Measurements from ENCODE around the gene SP6. TPM values are rescaled to one million over a fixed set of nuclear protein-coding genes. Genes with fewer than 3 reads are reported as not detected.

The SP6 gene
- total RNA-seq, 1 donor, result 0.21 TPM

DNA sequence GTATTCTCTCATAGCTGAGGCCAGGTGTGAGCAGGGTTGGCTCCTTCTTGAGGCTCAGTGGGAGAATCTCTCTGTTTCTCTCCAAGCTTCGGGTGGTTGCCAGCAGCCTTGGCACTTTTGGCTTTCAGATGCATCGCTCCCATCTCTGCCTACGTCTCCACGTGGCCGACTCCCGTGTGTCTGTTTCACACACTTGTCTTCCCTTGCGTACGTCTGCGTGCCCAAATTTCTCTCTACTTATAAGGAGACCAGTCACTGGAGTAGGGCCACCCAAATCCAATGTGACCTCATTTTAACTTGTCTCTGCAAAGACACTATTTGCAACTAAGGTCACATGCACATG lies 44.1 kb downstream of the SP6 start:
- Histone ChIP-seq H3K9me3 (ENCODE audit: low read depth, low read length) (no peaks in the 10 kb centered on the region), H3K4me1 (ENCODE audit: insufficient read depth, low read length) (no peaks in the 10 kb centered on the region), H3K4me3 (ENCODE audit: low read length) (no peak overlapping the region), H3K27me3 (ENCODE audit: insufficient read depth, low read length) (no peaks in the 10 kb centered on the region)

- Histone ChIP-seq H3K9me3 (ENCODE audit: low read depth, low read length) (no peaks in the 10 kb centered on the region), H3K4me1 (ENCODE audit: insufficient read depth, low read length) (no peaks in the 10 kb centered on the region), H3K27me3 (ENCODE audit: insufficient read depth, low read length) (no peaks in the 10 kb centered on the region), H3K4me3 (ENCODE audit: low read length) (no peak overlapping the region)
Observed at GRCh38 chr17:47806026-47806912, 44.7 kb downstream of the SP6 start.

DNA sequence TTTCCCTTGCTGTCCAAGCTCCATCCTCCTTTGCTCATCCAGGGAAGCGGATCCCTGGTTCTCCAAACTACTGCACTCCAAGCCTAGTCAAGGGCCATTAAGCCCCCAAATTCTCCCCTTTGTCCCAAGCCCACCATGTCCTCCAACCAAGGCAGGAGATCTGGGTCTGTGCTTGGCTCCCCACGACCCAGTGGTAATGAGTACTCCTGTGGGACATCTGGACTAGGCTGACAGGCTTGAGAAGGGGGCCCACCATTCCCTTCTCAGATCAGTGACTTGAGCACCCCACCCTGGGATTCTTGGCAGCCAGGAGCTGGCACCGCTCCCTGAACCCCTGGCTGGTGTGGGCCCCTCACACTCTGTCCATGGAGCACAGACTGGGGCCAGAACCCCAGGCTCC lies 46.5 kb downstream of the SP6 start:
- no peaks in the 10 kb centered on the region for H3K4me1 ChIP-seq (ENCODE audit: insufficient read depth, low read length)
- no peaks in the 10 kb centered on the region for H3K27me3 ChIP-seq (ENCODE audit: insufficient read depth, low read length)
- H3K9me3 ChIP-seq (ENCODE audit: low read depth, low read length), result no peaks in the 10 kb centered on the region
- no peak overlapping the region for H3K4me3 ChIP-seq (ENCODE audit: low read length)

DNA sequence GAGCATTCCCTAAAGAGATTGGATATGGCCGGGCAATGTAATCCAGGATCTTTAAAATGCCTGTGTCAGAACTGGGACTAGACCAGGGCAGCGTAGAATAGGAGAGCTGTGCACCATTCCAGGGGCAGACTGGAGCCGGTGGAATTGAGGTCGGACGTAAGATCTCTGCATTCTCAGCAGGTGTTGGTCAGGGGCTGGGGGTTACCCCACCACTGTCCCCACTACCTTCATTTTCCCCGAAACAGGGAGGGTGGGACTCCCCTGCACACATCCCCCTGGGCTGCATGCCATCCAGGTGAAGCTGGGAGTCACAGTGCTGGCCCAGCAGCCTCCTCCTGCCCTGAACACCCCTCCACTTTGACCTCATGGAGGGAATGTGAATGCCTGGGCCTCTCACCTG lies 47.2 kb downstream of the SP6 start:
- Histone ChIP-seq H3K4me1 (ENCODE audit: insufficient read depth, low read length) (no peaks in the 10 kb centered on the region), H3K9me3 (ENCODE audit: low read depth, low read length) (no peaks in the 10 kb centered on the region), H3K27me3 (ENCODE audit: insufficient read depth, low read length) (no peaks in the 10 kb centered on the region), H3K4me3 (ENCODE audit: low read length) (no peak overlapping the region)

DNA sequence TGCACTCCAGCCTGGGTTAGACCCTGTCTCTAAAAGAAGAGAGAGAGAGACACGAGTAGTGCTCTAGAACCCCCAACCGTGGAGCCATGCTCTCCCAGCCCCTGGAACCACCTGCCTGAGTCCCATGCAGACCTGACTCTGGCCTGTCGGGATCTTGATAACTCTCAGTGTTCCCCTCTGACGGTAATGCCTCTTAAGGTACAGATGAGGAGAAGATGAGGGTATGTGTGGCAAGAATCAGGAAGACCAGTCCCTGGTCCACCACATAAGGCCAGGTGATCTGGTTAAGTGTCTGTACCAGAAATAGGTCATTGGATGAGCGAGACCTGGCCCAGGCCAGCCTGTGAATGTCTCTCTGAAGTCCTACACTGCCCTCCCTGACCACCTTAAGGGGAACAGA lies 47.8 kb downstream of the SP6 start:
- no peak overlapping the region for H3K4me3 ChIP-seq (ENCODE audit: low read length)
- no peaks in the 10 kb centered on the region for H3K9me3 ChIP-seq (ENCODE audit: low read depth, low read length)
- no peaks in the 10 kb centered on the region for H3K27me3 ChIP-seq (ENCODE audit: insufficient read depth, low read length)
- H3K4me1 ChIP-seq (ENCODE audit: insufficient read depth, low read length), result no peaks in the 10 kb centered on the region

- H3K4me1 ChIP-seq (ENCODE audit: insufficient read depth, low read length), result no peaks in the 10 kb centered on the region
- no peaks in the 10 kb centered on the region for H3K27me3 ChIP-seq (ENCODE audit: insufficient read depth, low read length)
- H3K9me3 ChIP-seq (ENCODE audit: low read depth, low read length), result no peaks in the 10 kb centered on the region
- no peak overlapping the region for H3K4me3 ChIP-seq (ENCODE audit: low read length)
Observed at GRCh38 chr17:47802341-47803022, 48.5 kb downstream of the SP6 start.

- Histone ChIP-seq H3K9me3 (ENCODE audit: low read depth, low read length) (no peaks in the 10 kb centered on the region), H3K4me1 (ENCODE audit: insufficient read depth, low read length) (no peaks in the 10 kb centered on the region), H3K27me3 (ENCODE audit: insufficient read depth, low read length) (no peaks in the 10 kb centered on the region), H3K4me3 (ENCODE audit: low read length) (no peak overlapping the region)
Observed at GRCh38 chr17:47801906-47802305, 49.1 kb downstream of the SP6 start.

GRCh38 chr17:47801176-47801765 lies 49.7 kb downstream of the SP6 start:
- no peaks in the 10 kb centered on the region for H3K27me3 ChIP-seq (ENCODE audit: insufficient read depth, low read length)
- no peaks in the 10 kb centered on the region for H3K9me3 ChIP-seq (ENCODE audit: low read depth, low read length)
- H3K4me1 ChIP-seq (ENCODE audit: insufficient read depth, low read length), result no peaks in the 10 kb centered on the region
- no peak overlapping the region for H3K4me3 ChIP-seq (ENCODE audit: low read length)

GRCh38 chr17:47800686-47801085 lies 50.3 kb downstream of the SP6 start:
- H3K27me3 ChIP-seq (ENCODE audit: insufficient read depth, low read length), result no peaks in the 10 kb centered on the region
- H3K4me3 ChIP-seq (ENCODE audit: low read length), result no peak overlapping the region
- no peaks in the 10 kb centered on the region for H3K9me3 ChIP-seq (ENCODE audit: low read depth, low read length)
- H3K4me1 ChIP-seq (ENCODE audit: insufficient read depth, low read length), result no peaks in the 10 kb centered on the region

- H3K27me3 ChIP-seq (ENCODE audit: insufficient read depth, low read length), result peaks cover 17% of the 10 kb centered on the region
- H3K9me3 ChIP-seq (ENCODE audit: low read depth, low read length), result no peaks in the 10 kb centered on the region
- no peaks in the 10 kb centered on the region for H3K4me1 ChIP-seq (ENCODE audit: insufficient read depth, low read length)
- no peak overlapping the region for H3K4me3 ChIP-seq (ENCODE audit: low read length)
Observed at GRCh38 chr17:47797797-47798196, 53.2 kb downstream of the SP6 start.

Other genes with a start within 250 kb of the SP6 start
- 161 TPM for gene KPNB1, start 201.2 kb downstream of the SP6 start, total RNA-seq
- gene TBKBP1, start 157.0 kb downstream of the SP6 start, total RNA-seq, result 4.7 TPM
- 15.7 TPM for gene TBX21, start 117.9 kb downstream of the SP6 start, total RNA-seq
- 8.5 TPM for gene OSBPL7, start 29.4 kb downstream of the SP6 start, total RNA-seq
- 35.2 TPM for gene MRPL10, start 19.6 kb downstream of the SP6 start, total RNA-seq
- not detected for gene LRRC46, start 19.5 kb downstream of the SP6 start, total RNA-seq
- gene SCRN2, start 9.9 kb downstream of the SP6 start, total RNA-seq, result 11.2 TPM
- gene SP2, start 45.1 kb upstream of the SP6 start, total RNA-seq, result 2.5 TPM
- 6.6 TPM for gene PNPO, start 90.4 kb upstream of the SP6 start, total RNA-seq
- gene PRR15L, start 106.7 kb upstream of the SP6 start, total RNA-seq, result not detected
- gene CDK5RAP3, start 120.0 kb upstream of the SP6 start, total RNA-seq, result 52.3 TPM
- 0.52 TPM for gene COPZ2, start 186.6 kb upstream of the SP6 start, total RNA-seq
- 17.0 TPM for gene NFE2L1, start 197.2 kb upstream of the SP6 start, total RNA-seq

Measured in mononuclear cell (primary cell).